ENCODE results near the gene HNRNPC.

DNA sequence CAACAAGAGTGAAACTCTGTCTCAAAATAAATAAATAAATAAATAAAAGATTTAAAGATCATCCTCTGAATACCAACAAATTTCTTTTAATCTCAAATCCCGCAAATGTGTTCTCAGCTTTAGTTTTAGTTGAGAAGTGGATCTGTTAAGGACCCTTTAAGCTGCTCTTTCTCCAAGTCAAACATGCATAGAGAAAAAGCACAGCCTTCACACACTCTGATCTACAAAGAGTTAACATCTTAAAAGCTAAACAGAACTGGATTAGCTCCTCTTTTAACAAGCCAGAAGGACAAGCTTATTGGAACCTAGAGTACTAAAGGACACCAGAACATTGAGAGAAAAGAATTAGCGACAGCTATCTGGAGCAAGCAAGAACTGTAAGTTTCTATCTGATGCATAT, 10.5 kb upstream of the HNRNPC start, which contains the start of gene RPGRIP1:
- TF ChIP-seq, protein P1, sequence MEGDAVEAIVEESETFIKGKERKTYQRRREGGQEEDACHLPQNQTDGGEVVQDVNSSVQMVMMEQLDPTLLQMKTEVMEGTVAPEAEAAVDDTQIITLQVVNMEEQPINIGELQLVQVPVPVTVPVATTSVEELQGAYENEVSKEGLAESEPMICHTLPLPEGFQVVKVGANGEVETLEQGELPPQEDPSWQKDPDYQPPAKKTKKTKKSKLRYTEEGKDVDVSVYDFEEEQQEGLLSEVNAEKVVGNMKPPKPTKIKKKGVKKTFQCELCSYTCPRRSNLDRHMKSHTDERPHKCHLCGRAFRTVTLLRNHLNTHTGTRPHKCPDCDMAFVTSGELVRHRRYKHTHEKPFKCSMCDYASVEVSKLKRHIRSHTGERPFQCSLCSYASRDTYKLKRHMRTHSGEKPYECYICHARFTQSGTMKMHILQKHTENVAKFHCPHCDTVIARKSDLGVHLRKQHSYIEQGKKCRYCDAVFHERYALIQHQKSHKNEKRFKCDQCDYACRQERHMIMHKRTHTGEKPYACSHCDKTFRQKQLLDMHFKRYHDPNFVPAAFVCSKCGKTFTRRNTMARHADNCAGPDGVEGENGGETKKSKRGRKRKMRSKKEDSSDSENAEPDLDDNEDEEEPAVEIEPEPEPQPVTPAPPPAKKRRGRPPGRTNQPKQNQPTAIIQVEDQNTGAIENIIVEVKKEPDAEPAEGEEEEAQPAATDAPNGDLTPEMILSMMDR (IDR thresholded peaks at IDR 0.05; ENCODE audit: low read depth, low read length) = no peak
- TF ChIP-seq EZH2phosphoT487 (IDR thresholded peaks at IDR 0.05; ENCODE audit: low read depth) = no peak

Measured in OCI-LY3 (cell line).